Astrocyte (in vitro differentiated cells and primary cell): ENCODE data around the gene HES6.

Experiments
- CTCF ChIP-seq: IDR thresholded peaks from 2 replicates; pipeline ENCODE4 v1.5.1; 2011; ENCODE audit warnings: low read depth, mild to moderate bottlenecking, inconsistent platforms, low read length, moderate library complexity; ENCODE audit not compliant: insufficient read depth
- EZH2 ChIP-seq: IDR thresholded peaks from 2 replicates; pipeline ENCODE4 v1.6.1; 2012; ENCODE audit warnings: mild to moderate bottlenecking, low read length, inconsistent platforms; ENCODE audit not compliant: insufficient read depth

- no peak for TF ChIP-seq CTCF
- no peak for TF ChIP-seq EZH2
These were observed 46.7 kb upstream of the HES6 start for GRCh38 chr2:238286551-238286950.
